HK-2 (cell line): ENCODE measurements around the gene GFRA1.

Experiments
- DNase-seq: peaks from one replicate; pipeline ENCODE4 v3.0.0-alpha.2; 2018; ENCODE audit not compliant: unreplicated experiment

Gene GFRA1

DNA sequence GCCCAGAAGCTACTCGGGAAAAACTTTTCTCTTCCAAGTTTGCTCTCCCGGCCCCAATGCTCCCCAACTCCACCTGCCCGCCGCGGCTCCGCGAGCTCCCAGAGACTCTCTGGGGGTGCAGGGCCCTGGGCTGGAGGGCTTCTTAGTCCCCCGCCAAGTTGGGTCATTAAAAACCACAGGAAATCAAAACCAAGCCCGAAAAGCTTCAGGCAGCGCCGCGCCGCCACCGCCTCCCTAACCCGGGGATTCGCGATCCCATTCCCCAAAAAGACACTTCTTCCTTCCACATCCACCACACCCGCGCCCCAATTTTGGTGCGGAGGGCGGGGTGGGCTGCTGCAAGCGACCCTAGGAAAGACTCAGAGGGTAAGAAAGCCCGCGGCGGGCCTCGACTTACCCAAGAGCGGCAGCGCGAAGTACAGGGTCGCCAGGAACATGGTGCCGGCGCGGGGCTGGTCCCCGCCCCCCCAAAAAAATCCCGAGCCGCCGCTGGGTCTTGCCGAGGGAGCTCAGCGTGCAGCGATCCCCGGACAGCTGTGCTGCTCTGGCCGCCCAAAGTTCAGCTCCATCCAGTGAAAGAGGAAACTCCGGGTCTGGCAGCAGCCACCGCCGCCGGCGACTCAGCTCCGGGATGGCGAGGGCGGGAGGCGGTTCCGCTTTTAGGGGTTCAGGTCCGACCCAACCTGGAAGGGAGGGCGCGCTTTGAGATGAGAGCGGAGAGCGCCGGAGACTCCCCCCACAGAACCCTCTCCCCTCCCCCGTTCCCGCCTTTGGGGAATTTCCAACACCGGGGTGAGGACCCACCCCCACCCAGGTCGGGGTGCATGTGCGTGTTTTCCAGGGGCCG lies 1.2 kb downstream of the GFRA1 start:
- DNase-seq, result peak; percentile 62

DNA sequence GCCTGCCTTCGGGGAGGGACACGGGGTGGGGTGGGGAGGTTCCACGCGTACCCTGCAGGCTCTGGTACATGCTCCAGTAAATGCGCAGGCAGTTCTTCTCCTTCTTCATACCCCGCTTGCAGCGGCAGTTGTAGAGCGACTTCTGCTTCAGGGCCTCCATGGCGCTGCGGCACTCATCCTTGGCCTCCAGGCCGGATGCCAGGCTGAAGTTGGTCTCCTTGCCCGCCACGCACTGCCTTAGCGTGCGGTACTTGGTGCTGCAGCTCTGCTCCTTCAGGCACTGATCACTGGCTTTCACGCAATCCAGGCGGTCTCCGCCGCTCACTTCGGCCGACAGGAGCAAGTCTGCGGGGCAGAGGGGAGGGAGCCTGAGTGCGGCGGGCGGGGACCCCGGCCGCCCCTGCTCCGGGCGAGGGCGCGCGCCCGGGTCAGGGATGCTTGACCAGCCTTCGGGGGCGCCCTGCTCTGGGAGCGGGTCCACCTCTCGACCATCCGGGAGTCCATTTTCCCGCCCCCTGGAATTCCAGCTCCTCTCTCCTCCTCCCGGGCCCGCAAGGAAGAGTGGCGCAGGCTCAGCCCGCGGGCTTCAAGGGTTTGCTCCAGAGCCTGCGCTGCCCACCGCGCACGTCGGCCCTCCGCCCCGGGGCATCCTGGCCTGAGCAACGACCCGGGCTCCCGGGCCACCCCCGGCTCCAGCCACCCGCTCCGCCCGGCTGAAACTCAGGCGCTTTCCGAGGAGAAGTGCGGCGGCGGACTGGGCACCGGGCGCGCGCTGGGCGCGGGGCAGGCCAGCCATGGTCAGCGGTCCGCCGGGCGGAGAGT lies 2.0 kb downstream of the GFRA1 start:
- DNase-seq, result no peak

DNA sequence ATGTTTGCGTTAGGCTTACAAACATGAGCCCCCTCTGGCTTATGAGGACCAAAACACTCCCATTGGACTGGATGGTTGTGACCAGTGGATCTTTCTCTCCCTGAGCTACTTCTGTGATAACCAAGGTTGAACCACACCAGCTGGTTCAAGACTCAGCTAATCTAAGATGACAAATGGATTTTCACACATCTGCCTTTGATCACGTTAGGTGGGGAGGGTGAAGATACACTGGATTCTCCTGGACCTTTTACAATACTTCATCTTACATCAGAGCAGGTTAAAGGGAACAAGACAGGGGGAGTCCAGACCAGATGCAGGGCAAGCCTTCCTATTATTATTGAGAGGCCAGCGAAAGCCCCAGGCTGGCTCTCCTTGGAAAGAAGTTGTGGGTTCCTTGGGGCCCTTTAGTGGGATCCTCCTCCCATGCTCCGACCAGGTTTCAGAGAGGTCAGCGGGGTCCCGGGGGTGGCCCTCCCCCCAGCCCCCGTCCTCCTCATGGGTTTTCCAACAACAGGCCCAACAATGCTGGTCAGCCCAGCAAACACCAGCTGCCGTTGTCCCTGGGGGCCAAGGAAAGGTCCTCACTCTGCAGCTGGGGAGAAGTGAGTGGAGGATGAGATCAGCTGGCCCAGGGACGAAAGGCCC lies 2.8 kb downstream of the GFRA1 start:
- DNase-seq, result no peak

DNA sequence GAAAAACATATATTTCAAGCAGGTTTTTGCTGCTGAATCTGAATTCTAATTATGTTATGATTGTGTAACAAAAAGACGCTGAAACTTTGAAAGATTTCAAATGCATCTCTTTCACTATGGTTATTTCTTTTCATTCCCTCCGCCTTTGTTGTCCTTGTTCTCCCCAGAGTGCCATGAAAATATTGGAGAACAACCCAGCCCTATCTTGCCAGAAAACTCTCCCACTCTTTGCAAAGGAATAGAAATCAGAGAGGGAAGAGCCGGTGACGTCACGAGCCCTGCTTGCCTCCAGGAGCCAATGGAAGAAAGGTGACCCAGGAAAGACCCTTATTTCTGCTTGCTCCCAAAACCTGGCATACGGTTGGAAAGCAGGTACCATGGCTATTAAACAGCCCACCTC lies 3.4 kb downstream of the GFRA1 start:
- no peak for DNase-seq

DNA sequence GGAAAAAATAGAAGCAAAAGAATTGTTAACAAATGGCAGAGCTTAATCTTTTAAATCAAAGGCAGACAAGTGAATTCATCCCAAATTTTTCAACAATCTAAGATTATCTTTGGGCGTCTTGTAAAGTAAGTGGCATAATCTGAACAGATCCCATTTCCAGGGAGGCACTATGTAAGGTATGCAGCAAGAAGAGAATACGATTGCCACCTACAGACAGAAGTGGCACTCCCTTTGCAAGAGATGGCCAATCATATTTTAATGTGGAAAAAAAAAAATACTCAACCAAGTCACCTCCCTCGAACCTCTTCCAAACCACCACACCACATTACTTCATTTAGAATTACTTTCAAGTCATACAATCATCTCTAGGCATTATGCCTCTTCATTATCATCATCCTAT lies 4.0 kb downstream of the GFRA1 start:
- DNase-seq, result no peak

DNA sequence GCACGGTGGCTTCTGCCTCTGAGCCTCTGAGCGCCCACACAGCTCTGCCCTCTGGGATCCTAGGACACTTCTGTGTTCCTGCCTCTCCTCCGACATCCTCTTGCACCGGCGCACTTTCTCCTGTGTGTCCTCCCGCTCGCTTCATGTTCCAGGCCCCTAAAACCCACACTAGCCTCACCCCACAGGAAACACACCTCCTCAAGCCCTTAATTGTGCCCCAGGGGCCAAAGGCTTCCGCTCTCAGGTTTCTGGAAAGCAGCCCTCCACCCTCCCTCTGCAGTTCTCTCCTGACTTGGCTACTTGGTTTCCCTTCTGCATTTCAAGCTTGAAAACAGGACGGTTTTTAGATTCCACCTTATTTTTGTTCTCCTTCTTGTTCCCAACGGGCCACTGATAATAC lies 7.3 kb downstream of the GFRA1 start:
- DNase-seq, result no peak

DNA sequence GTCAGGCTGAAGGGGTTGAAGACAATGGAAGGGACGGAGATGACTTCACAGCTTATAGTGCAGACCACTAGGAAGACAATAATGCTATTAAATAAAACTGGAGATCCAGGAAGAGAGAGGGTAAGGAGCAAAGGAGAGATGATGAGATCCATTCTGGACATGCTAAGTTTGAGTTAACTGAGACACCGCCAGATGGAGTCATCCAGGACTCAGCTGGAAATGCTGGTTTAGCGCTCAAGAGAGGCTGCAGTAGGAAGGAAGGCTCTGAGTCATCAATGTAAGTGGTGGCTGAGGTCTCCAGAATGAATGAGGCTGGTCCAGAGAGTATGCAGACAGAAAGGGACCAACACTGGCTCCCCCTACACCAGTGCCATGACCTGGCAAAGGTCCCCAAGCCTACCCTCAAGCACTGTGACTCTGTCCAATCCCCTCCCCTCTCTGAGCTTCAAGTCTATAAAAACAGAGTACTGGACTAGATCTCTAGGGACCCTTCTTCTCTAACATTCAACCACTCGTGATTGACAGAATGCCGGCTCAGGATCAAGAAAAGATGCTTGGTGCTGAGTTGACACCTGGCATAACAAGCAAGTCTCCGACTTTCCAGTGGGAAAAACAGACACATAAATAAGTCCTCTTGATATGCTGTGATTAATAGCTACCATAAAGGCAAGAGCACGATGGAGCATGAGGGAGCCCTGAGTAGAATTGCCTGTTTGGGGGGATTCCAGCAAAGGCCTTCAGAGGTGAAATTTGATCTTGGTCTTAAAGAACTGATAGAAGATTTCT lies 8.9 kb downstream of the GFRA1 start:
- DNase-seq, result peak; percentile 42

DNA sequence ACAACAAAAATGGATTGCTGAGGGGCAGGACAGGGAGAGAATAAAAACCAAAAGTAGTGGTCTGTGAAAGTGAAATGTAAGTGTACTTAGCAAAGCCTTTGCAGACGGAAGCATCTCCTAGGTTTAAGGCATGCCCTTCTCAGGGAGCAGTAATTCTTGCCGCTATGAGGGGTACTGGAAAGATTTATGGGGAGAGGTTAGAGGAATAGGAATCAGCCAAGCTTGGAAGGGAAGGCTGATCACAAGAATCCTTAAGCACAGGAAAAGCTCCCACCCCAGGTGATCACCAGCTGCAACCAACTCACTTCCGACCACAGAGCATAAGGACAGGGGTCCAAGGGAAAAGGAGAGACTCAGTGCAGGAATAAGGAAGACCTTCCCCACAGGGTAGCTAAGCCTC lies 10.3 kb downstream of the GFRA1 start:
- no peak for DNase-seq

DNA sequence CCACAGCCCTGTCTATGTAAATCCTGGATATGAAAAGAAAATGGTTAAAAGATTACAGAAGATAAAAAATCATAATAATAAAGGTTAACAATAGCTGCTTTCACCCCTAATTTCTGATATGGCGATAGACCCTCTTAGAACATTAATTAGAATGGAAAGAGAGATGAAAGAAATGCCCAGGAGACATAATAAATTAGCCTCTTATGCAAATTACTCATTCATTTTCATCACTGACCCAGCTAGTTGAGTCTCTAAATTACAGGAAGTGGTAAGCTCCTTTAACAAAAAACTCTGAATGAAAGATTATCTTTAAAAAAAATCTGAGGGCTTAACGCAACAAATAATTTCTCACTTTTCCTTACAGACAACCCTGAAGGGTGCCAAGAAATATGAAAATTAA lies 12.4 kb downstream of the GFRA1 start:
- DNase-seq, result no peak

DNA sequence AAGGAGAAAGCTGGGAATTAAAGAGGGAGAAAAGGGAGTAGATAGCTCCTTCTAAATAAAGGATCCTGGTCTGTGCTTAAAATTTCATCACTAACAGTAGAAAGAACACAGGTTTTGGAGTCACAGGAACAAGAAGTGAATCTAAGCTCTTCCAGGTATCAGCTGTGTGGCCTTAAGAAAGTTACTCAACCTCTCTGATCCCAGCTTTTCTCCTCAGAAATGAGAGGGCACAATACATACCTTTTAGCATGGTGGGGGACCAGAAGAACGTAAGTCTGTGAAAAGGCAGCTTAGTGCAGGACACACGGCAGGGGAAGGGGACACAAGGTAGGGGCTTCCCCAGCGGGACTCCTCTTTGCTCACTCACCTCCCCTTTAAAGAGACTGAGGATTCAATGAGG lies 13.4 kb downstream of the GFRA1 start:
- no peak for DNase-seq

DNA sequence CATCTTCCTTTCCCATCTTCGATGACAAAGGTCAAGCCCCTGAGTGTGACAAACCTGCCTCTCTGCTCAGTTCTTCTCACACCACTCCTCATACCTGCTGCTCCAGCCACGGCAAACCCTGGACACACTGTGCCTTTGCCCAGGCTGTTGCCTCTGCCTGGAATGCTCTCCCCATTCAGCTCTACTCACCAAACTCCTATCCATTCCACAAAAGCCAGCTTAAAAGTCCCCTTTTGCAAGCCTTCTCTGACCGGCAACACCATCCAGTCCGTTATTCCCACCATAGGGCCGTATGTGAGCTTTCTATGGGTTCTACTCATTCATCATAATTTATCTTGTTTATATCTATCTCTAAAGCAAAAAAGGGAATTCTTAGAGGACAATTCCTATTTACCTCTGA lies 15.2 kb downstream of the GFRA1 start:
- DNase-seq, result no peak

DNA sequence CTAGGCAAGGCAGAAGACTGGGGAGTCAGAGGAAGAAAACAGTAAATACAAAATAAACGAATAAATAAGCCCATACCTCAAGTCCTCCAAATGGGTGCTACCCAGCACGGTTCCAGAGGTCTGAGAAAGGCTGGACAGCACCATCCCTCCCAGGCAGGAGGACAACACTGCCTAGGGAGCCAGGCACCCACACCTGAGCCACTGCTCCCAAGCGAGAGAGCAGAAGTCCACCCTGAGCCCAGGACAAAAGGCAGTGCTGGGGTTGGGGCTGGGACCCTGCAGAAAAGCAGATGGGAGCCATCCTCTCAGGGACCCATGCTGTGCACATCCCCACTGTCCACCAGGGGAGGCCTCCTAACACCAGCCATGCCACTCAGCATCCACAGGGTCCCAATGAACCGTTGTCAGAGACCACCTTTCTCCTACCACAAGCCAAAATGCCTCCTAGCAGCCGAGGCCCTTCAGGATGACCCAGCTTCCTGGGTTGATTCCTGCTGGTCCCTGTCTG lies 16.2 kb downstream of the GFRA1 start:
- no peak for DNase-seq

DNA sequence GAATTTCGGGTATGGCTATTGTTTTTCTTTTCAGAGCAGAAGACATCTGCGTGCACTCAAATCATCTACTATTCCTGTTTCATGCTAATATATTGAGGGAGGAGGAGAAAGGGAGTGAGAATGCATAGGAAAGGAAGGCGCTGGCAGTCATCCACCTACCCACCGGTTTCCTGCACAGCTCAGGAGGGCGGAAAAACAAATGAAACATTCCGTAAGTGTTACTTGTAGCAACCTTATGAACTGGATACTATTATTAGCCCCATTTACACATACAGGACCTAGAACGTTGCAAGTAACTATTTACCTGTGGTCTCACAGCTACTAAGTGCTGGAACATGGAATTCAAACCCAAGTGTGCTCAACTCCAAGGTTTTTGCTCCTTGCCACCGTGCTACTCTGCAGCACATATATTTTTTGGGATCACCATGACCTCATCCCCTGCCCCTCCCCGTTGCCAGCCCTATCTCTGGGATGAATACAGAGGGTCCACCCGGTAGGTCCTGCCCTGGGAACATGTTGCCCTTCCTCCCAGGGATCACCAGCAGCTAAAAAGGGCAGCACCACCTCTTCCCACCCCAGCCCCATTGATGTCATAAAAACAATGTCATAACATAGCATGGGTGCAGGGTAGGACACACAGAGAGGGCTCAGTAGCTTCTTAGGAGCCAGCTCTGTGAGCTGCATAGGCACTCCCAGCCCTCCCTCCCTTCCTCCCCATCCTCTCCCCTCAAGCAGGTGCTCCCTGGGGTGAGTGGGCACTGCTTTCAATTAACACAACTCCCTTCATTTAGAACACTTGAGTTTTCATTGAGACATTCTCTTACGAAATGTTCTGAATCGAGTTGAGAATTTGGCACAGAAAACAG lies 16.9 kb downstream of the GFRA1 start:
- no peak for DNase-seq

DNA sequence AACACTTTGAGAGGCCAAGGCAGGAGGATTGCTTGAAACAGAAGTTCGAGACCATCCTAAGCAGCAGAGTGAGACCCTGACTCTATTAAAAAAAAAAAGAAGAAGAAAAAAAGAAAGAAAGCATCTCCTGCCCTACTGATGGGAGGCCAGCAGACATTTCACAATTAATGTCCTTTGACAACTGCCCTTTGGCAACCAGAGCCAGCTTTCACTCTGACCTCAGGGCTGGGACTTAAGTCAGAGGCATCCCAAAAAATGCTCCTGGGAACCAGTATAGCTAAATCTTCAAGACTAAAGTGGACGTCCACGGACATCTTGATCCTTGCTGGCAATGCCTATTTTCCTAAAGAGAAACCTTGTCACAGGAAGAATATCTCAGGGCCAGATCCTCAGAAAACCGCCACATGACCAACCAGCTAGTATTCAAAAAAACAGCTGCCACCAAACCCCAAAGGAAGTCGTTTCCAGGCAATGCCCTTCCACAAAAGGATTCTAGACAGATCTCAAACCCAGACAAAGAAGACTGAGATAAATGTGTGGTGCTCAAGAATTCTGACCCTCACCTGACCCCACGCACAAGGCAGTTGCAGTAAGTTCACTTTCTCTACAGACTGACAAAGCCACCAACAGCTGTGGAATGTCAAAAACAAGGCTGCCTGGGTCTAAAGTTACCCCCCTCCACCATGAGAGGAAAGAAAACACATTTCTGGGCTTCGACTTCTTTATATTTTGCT lies 18.4 kb downstream of the GFRA1 start:
- no peak for DNase-seq

DNA sequence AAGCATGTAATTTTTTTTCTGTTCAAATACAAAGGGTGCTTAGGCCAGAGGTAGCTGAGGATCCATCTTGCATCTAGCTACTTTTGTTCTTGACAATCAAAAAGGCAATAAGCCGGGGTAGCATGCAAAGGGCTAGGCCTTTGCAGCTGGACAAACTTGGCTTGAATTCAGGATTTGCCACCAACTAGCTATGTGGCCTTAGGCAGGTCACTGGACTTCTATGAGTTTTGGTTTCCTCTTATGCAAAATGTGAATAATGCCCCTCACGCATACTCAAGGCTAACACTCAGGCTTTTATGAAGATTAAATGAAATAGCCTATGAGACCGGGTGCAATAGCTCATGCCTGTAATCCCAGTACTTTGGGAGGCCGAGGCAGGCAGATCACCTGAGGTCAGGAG lies 19.3 kb downstream of the GFRA1 start:
- no peak for DNase-seq

DNA sequence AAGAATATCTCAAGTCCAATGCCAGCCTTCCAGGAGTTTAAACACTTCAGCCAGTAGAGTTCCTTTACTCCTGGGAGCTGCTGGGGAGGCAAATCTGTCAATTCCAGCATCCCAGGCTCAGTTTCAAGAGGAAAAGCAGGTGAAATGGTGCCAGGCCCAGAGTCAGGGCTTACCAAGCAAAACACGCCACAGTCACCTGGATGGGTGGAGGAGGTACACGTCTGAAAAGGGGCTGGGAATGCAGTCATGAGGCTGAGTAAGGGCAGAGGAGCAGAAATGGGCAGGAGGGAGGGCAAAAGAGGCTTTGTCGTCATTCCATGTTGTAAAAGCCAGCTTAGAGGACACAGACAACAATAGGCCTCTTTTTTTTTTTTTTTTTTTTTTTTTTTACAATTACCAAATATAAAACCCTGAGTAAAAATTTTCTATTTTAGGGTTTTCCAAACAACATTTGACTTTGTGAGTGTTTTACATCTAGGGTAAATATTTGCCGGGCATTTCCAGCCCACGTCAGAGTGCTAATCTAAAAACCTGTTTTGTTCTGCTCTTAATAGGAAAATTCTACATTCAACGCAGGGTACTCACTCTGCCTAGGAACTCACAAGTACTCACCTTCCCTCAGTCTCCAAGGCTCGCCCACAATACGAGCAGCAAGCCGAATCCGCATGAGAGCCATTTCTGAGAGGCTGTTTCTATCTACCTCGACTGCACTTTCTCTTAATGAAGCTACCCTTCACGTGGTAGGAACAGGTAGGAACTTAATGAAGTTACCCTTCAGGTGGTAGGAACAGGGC lies 21.2 kb downstream of the GFRA1 start:
- DNase-seq, result no peak

DNA sequence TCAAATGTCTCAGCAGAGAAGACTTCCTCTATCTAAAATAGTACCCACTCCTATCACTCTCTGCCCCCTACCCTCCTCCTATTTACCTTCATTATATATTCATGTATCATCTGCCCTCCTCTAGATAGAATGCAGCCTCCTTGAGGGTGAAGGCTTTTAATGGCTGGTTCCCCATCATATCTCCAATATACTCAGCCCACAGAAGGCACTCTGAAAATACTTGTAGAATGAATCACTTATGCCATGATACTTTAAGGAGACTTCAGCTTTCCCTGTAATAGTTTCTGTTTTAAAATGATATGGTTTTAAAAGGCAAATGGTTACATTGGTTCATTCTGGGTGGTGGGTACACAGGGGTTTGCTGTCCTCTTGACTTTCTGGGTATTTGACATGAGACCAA lies 25.3 kb downstream of the GFRA1 start:
- DNase-seq, result no peak

DNA sequence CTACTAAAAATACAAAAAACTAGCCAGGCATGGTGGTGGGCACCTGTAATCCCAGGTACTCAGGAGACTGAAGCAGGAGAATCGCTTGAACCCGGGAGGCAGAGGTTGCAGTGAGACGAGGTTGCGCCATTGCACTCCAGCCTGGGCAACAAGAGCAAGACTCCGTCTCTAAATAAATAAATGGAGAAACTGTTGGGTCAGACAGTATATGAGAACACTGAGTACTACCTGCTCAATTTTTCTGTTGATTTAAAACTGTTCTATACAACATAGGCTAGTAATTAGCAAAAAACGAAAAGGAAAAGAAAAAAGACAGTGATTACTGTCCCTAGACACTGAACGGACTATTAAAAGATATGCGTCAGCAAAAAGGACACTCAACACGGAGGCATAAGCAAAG lies 26.7 kb downstream of the GFRA1 start:
- no peak for DNase-seq

DNA sequence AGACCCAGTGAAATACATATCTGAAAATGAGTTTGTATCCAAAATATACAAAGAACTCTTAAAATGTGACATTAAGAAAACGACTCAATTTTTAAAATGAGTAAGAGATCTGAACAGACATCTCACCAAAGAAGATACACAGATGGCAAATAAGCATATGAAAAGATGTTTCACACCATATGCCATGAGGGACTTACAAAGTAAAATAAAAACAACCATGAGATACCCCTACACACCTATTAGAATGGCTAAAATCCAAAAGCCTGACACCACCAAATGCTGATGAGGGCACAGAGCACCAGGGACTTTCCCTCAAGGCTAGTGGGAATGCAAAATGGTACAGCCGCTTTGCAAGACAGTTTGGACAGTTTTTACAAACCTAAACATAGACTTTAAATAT lies 27.9 kb downstream of the GFRA1 start:
- DNase-seq, result no peak
